H1 (cell line): ENCODE measurements around the gene TAMM41. TPM values are rescaled to one million over a fixed set of nuclear protein-coding genes. Genes with fewer than 3 reads are reported as not detected.

Source experiments
- BACH1 ChIP-seq: IDR thresholded peaks from 2 replicates; pipeline ENCODE4 v1.6.1; 2012; ENCODE audit warnings: low read length, improper control_type of control experiment
- EP300 ChIP-seq, 2 experiments: IDR thresholded peaks; 1 replicate in 1 of 2; 2 replicates in 1 of 2; pipeline ENCODE4 v1.6.1; 2011 to 2012; ENCODE audit warnings: low read depth in 2 of 2, low read length in 2 of 2, mild to moderate bottlenecking in 2 of 2, borderline replicate concordance in 1 of 2, inconsistent platforms in 1 of 2, moderate library complexity in 1 of 2
- NANOG ChIP-seq: IDR thresholded peaks from 2 replicates; pipeline ENCODE4 v1.6.1; 2011; ENCODE audit warnings: low read length, low read depth, mild to moderate bottlenecking, inconsistent platforms; ENCODE audit not compliant: insufficient read depth, poor library complexity, severe bottlenecking
- TAF7 ChIP-seq: optimal IDR thresholded peaks from 2 replicates; pipeline ENCODE3; 2011; ENCODE audit warnings: low read depth, mild to moderate bottlenecking, inconsistent platforms, low read length, moderate library complexity, borderline replicate concordance
- polyA plus RNA-seq, 7 experiments: library from polyadenylated mRNA; depleted of rRNA in 3 of 7; stranded (reverse) in 5 of 7; unstranded in 2 of 7; fragments of >200 nt in 5 of 7; fragments of 200-250 nt in 2 of 7; gene quantifications; 1 replicate in 5 of 7; 2 replicates in 1 of 7; 4 replicates in 1 of 7; pipeline versions ENCODE4 v1.2.1 to v1.2.3, GENCODE V29; 2011 to 2013; ENCODE audit warnings: missing spikeins in 2 of 7, mixed read lengths in 2 of 7
- total RNA-seq: library from RNA; stranded (reverse); fragmentation: NEBNext Ultra II Directional; extraction: Animal tissue kit (Norgen Biotek cat#: 25700); gene quantifications from 2 replicates; pipeline ENCODE4 v1.2.1, GENCODE V29; 2021

TAMM41 gene
- total and polyA plus RNA-seq, 2 of the 8 experiments (the other 6 are each of a cell fraction or from before 2014, with no cell fraction given): 16.9 to 22.5 TPM

GRCh38 chr3:11845651-11846050, 1.0 kb downstream of the TAMM41 start (continued):
- TF ChIP-seq NANOG (no peak), BACH1 (no peak), TAF7 (no peak), EP300 (IDR thresholded peaks at IDR 0.05; ENCODE audit: borderline replicate concordance in 1 of 2, low read depth in 2 of 2, low read length in 2 of 2) (no peak)
